ENCODE measurements around the gene HIBADH.

The HIBADH gene

DNA sequence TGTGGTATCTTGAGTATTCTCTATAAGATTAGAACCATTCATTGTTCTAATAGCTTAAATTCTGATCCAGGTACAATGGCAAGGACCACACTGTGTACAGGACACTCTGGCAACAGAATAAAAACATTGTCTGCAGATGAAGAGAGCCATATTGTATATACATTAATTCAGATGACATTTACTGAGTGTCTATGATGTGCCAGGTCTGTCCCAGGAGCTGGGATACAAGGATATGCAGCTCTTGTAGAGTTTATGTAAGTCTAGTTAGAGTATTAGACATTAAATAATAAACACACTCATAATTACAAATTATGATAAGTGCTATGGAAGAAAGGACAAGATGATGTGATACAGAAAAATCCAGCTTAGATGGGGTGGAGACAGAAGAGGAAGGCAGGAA, 184.1 kb downstream of the HIBADH start:
- DNase-seq, result no peak

DNA sequence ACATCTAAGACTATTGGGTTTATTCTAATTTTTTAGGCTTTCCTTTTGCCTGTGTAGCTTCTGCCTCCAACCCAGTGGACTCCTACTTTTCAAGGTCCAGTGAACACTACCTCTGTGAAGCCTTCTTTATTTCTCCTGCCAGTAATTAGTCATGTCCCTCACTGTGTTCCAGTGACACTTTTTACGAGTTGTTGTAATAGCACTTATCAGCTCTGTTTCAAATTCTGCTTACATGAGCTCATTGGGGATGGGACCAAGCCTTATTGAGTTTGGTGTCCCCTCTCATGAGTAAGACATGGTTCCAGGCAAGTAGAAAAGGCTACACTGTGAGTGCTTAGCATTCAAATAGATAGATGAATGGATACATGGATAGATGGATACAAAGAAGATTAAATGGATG, 184.6 kb downstream of the HIBADH start:
- DNase-seq, result no peak

DNA sequence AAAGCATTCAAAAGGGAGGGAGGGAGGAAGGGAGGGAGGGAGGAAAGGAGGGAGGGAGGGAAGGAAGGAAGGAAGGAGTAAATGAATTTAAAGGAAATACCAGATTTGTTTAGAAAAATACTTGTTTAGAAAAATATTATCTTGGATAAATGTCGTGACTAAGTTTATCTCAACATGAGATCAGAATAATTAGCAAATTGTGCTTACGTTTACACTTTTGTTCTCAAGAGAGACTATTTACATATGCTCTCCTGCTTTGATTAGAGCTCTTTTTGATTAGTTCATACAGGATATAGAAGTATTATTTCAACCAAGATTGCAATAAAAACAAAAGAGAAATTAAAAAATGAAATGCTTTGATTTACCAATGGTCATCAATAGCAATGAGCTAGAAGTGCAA, 186.2 kb downstream of the HIBADH start:
- DNase-seq, result no peak

Measured in cortex of kidney (tissue), 1 donor.